ENCODE measurements around the gene BAX. TPM values are rescaled to one million over a fixed set of nuclear protein-coding genes. Genes with fewer than 3 reads are reported as not detected.
A peak's percentile ranks its signal among the peaks of the same experiment; 100 is the strongest.

BAX gene
- total RNA-seq, 1 donor from 2014 or later, result 161 TPM

GRCh38 chr19:48968179-48968661, 13.5 kb downstream of the BAX start:
- no peak for DNase-seq (ENCODE audit: extremely low spot score, unreplicated experiment)
- TF ChIP-seq, protein P1, sequence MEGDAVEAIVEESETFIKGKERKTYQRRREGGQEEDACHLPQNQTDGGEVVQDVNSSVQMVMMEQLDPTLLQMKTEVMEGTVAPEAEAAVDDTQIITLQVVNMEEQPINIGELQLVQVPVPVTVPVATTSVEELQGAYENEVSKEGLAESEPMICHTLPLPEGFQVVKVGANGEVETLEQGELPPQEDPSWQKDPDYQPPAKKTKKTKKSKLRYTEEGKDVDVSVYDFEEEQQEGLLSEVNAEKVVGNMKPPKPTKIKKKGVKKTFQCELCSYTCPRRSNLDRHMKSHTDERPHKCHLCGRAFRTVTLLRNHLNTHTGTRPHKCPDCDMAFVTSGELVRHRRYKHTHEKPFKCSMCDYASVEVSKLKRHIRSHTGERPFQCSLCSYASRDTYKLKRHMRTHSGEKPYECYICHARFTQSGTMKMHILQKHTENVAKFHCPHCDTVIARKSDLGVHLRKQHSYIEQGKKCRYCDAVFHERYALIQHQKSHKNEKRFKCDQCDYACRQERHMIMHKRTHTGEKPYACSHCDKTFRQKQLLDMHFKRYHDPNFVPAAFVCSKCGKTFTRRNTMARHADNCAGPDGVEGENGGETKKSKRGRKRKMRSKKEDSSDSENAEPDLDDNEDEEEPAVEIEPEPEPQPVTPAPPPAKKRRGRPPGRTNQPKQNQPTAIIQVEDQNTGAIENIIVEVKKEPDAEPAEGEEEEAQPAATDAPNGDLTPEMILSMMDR (conservative IDR thresholded peaks at IDR 0.05), result no peak
- peaks cover 25% of the 10 kb centered on the region for H3K4me1 Mint-ChIP-seq (ENCODE audit: unreplicated experiment)
- no peaks in the 10 kb centered on the region for H3K9me3 Mint-ChIP-seq
- H3K27ac Mint-ChIP-seq, result peak overlapping the region; percentile 73
- peak overlapping the region; percentile 98 for H3K4me3 Mint-ChIP-seq
- peaks cover 23% of the 10 kb centered on the region for H3K36me3 Mint-ChIP-seq
- peaks cover 3% of the 10 kb centered on the region for H3K27me3 Mint-ChIP-seq

GRCh38 chr19:48968813-48969218, 14.1 kb downstream of the BAX start:
- no peaks in the 10 kb centered on the region for H3K9me3 Mint-ChIP-seq
- no peak overlapping the region for H3K27ac Mint-ChIP-seq
- peaks cover 23% of the 10 kb centered on the region for H3K36me3 Mint-ChIP-seq
- DNase-seq (ENCODE audit: extremely low spot score, unreplicated experiment), result no peak
- H3K4me3 Mint-ChIP-seq, result no peak overlapping the region
- peaks cover 20% of the 10 kb centered on the region for H3K4me1 Mint-ChIP-seq (ENCODE audit: unreplicated experiment)
- peaks cover 3% of the 10 kb centered on the region for H3K27me3 Mint-ChIP-seq
- TF ChIP-seq, protein P1 (conservative IDR thresholded peaks at IDR 0.05), result no peak

GRCh38 chr19:48969276-48970138, 14.8 kb downstream of the BAX start:
- no peak overlapping the region for H3K4me3 Mint-ChIP-seq

DNA sequence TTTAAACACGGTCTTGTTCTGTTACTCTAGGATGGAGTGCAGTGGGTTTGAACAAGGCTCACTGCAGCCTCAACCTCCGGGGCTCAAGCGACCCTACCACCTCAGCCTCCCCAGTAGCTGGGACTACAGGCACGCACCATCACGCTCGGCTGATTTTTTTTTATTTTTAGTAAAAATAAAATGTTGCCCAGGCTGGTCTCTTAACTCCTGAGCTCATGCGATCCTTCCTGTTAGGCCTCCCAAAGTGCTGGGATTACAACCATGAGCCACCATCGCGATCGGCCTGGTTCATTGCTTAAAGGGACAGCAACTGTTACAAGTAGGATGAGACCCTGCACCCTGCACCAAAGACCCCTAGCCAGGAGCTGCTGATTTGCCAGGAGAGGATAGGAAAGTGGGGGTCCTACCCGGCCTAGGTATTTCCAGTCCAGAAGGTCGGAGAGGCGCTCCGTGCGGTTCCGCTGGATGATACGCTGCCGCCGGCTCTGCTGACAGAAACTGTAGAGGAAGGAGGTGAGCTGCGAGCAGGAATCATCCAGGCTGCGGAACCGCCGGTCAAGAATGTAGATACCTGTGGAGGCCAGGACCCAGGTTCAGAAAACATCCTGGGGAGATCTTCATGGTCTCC, 15.6 kb downstream of the BAX start:
- DNase-seq (ENCODE audit: extremely low spot score, unreplicated experiment), result no peak
- TF ChIP-seq, protein P1 (conservative IDR thresholded peaks at IDR 0.05), result no peak
- H3K4me3 Mint-ChIP-seq, result no peak overlapping the region
- H3K4me1 Mint-ChIP-seq (ENCODE audit: unreplicated experiment), result peaks cover 10% of the 10 kb centered on the region
- H3K36me3 Mint-ChIP-seq, result peaks cover 23% of the 10 kb centered on the region
- H3K27me3 Mint-ChIP-seq, result peaks cover 1% of the 10 kb centered on the region
- no peaks in the 10 kb centered on the region for H3K9me3 Mint-ChIP-seq
- no peak overlapping the region for H3K27ac Mint-ChIP-seq

More at GRCh38 chr19:48969276-48970138, 14.8 kb downstream of the BAX start:
- Mint-ChIP-seq H3K36me3 (peaks cover 23% of the 10 kb centered on the region), H3K27ac (no peak overlapping the region), H3K9me3 (no peaks in the 10 kb centered on the region), H3K4me1 (ENCODE audit: unreplicated experiment) (peaks cover 13% of the 10 kb centered on the region), H3K27me3 (peaks cover 3% of the 10 kb centered on the region)
- TF ChIP-seq, protein P1 (conservative IDR thresholded peaks at IDR 0.05), result no peak
- DNase-seq (ENCODE audit: extremely low spot score, unreplicated experiment), result no peak

DNA sequence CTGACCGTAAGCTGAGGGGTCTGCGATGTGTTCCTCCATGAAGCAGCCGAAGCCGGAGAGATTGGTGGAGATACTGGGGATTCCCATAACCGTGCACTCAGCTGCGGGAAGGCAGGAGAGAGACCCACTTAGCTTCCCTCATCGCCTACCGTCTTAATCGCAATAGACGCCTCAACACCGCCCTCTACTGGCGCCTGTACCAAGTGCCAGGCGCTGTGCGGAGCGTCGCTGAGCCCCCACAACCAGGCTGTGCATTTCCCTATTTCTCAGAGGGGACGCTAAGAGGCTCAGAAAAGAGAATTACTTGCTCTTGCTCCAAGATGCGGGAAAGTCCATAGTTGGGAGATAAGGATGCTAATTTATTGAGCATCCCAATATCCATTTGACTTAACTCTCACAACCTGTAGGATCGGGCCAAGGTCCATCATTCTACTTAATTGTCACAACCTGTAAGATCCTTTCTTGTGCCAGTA, 16.3 kb downstream of the BAX start:
- TF ChIP-seq, protein P1 (conservative IDR thresholded peaks at IDR 0.05), result peak; percentile 96
- Mint-ChIP-seq H3K9me3 (no peaks in the 10 kb centered on the region), H3K36me3 (peaks cover 19% of the 10 kb centered on the region), H3K27me3 (no peaks in the 10 kb centered on the region), H3K4me3 (no peak overlapping the region), H3K4me1 (ENCODE audit: unreplicated experiment) (peaks cover 8% of the 10 kb centered on the region), H3K27ac (peak overlapping the region; percentile 10)
- peak; percentile 84 for DNase-seq (ENCODE audit: extremely low spot score, unreplicated experiment)
